Neutrophil (primary cell): ENCODE results near the gene TBX4.

Experiments
- H3K27ac ChIP-seq: fragments of 200-600 bp; sonication (generic); 2 replicates; pipeline ENCODE4 v1.5.1; 2016; ENCODE audit warnings: mild to moderate bottlenecking, moderate library complexity
- H3K27me3 ChIP-seq: fragments of 200-600 bp; sonication (generic); 2 replicates; pipeline ENCODE4 v1.6.0; 2016; ENCODE audit warnings: mild to moderate bottlenecking
- H3K36me3 ChIP-seq: fragments of 200-600 bp; sonication (generic); 2 replicates; pipeline ENCODE4 v1.5.1; 2017
- H3K4me1 ChIP-seq, 2 experiments: fragments of 200-600 bp in 1 of 2; sonication (generic) in 1 of 2; 1 replicate in 1 of 2; 2 replicates in 1 of 2; pipeline versions ENCODE4 v1.5.1 to v1.6.1; 2013 to 2016; ENCODE audit warnings: low read depth in 1 of 2, low read length in 1 of 2, mild to moderate bottlenecking in 1 of 2, moderate library complexity in 1 of 2; ENCODE audit not compliant: control insufficient read depth in 1 of 2, insufficient read depth in 1 of 2
- H3K4me3 ChIP-seq, 2 experiments: fragments of 200-600 bp in 1 of 2; sonication (generic) in 1 of 2; 1 replicate in 1 of 2; 2 replicates in 1 of 2; pipeline ENCODE4 v1.5.1; 2013 to 2016; ENCODE audit warnings: low read depth in 1 of 2, low read length in 1 of 2, mild to moderate bottlenecking in 1 of 2, moderate library complexity in 1 of 2
- H3K9me3 ChIP-seq: fragments of 200-600 bp; sonication (generic); 2 replicates; pipeline ENCODE4 v1.5.1; 2016
- TF ChIP-seq, protein P1 (sequence below): fragments of 200-600 bp; sonication (generic); IDR thresholded peaks from 2 replicates; pipeline ENCODE4 v1.5.1; 2016; ENCODE audit warnings: antibody characterized with exemption

TBX4 gene

DNA sequence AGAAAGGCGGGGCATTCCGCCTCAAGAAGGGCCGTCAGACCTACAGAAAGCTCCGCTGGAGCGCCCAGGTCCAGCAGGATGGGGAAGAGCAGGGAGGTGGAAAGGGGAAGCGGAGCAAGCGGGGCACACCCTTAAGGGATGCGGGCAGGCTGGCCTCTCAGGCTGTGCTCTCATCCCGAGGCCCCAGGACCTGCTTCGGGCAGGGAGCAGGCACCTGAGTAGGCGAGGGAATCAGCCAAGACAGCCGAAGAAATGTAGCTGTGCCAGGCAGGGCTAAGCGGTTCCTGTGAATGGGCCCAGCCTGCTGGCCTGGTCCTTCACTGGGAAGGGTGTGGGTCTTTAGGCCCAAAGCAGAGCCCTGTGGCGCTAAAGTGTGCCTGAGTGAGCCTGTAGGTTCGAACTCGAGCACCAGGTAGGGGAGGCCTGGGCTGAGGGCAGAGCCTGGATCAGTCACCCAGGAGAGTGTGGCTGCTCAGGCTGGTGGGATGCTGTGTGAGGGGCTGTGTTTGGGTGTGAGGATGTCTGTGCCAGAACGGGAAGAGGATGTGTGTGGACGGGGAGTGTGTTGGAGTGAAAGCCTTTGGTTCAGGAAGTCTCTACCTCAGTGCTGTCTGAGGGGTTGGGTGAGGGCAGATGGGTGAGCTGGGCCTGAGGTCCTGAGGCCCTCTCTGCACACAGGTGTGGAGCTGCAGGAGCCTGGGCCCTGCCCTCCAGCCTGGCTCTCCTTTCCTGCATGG, 3.3 kb downstream of the TBX4 start:
- no peaks in the 10 kb centered on the region for H3K36me3 ChIP-seq
- H3K4me1 ChIP-seq, result peaks cover 0 to 10% of the 10 kb centered on the region in 2 experiments
- no peak overlapping the region for H3K27ac ChIP-seq
- H3K9me3 ChIP-seq, result no peaks in the 10 kb centered on the region
- H3K27me3 ChIP-seq, result peaks cover 100% of the 10 kb centered on the region
- no peak overlapping the region for H3K4me3 ChIP-seq
- TF ChIP-seq, protein P1, sequence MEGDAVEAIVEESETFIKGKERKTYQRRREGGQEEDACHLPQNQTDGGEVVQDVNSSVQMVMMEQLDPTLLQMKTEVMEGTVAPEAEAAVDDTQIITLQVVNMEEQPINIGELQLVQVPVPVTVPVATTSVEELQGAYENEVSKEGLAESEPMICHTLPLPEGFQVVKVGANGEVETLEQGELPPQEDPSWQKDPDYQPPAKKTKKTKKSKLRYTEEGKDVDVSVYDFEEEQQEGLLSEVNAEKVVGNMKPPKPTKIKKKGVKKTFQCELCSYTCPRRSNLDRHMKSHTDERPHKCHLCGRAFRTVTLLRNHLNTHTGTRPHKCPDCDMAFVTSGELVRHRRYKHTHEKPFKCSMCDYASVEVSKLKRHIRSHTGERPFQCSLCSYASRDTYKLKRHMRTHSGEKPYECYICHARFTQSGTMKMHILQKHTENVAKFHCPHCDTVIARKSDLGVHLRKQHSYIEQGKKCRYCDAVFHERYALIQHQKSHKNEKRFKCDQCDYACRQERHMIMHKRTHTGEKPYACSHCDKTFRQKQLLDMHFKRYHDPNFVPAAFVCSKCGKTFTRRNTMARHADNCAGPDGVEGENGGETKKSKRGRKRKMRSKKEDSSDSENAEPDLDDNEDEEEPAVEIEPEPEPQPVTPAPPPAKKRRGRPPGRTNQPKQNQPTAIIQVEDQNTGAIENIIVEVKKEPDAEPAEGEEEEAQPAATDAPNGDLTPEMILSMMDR, result no peak

DNA sequence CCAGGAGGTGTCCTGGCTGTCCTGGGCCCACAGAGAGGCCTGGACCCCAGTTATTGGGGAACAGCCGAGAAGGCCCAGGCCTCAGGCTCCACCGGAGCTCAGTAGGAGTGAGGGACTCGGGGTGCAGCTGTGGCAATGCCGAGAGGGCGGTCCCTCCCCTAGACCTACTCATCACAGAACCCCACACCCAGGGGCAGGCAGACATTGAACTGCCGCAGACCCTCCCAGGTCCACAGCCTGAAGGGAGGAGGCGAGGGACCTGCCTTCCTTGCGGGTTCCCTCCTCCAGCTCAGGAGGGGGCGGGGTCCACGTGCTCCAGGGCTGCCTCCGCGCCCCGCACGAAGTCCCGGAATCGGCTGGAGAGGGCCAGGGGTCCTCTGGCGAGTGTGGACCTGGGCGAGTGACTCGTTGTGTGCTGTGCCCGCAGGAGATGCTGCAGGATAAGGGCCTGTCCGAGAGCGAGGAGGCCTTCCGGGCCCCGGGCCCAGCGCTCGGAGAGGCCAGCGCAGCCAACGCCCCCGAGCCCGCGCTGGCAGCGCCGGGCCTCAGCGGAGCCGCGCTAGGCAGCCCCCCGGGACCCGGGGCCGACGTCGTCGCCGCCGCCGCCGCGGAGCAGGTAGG, 3.9 kb downstream of the TBX4 start:
- Histone ChIP-seq H3K36me3 (no peaks in the 10 kb centered on the region), H3K9me3 (no peaks in the 10 kb centered on the region), H3K27me3 (peaks cover 100% of the 10 kb centered on the region), H3K4me3 (no peak overlapping the region), H3K4me1 (peaks cover 0 to 10% of the 10 kb centered on the region in 2 experiments), H3K27ac (no peak overlapping the region)
- TF ChIP-seq, protein P1, result no peak

DNA sequence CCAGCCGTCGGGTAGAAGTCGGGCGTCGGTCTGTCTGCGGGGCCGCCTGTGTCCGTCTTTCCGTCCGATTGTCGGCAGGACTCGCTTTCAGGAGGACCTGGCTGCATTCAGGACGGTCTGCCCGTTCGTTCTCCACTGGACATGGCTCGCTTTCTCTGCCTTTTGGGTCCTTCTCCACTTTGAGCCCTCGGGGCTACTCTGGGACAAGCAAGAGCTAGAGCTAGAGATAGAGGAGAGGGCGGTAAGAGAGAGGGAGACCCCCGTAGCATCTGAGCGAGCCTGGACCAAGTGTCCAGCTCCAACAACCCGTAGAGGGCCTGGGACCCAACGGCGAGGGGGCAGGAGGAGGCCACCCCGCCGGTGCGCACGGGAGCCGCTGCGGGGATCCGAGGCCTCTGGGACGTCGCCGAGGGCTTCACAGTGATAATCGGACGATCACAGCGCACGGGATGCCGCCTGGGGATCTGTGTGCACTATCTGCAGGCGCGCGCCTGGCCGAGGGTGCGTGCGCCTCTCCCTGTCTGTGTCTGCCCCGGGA, 4.5 kb downstream of the TBX4 start:
- no peaks in the 10 kb centered on the region for H3K36me3 ChIP-seq
- no peak overlapping the region for H3K27ac ChIP-seq
- H3K9me3 ChIP-seq, result no peaks in the 10 kb centered on the region
- H3K27me3 ChIP-seq, result peaks cover 100% of the 10 kb centered on the region
- TF ChIP-seq, protein P1, result no peak
- peaks cover 0 to 7% of the 10 kb centered on the region in 2 experiments for H3K4me1 ChIP-seq
- H3K4me3 ChIP-seq, result no peak overlapping the region

DNA sequence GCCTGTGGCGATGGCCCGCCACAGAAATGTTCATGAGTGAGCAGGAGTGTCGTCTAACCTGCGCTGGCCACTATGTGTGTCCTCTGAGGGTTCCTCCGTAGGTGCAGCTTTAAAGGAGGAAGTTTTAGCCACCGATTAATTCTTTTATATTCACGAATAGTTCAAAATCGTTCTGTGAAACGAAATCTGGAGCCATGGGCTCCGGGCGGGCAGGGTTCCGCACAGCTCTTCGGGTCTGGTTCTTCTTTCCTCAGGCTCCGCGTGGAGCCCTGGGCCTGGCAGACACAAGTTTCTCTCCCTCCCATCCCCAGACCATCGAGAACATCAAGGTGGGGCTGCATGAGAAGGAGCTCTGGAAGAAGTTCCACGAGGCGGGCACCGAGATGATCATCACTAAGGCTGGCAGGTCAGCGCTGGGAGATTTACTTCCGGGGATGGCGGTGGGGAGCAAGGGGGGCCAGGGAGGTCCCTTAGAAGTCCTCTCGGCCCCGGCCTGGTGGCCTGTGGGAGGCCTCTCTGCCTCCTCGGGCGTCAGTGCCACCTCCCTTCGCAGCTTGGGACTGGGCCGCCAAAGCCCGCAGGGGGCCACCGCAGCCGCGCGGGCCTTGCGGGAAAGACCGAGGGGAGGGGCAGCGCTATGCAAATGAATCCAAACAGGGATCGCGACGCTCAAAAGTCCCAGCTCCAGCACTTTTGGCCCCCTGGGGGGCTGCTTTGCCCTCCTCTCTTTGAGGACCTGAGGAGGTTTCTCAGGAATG, 5.2 kb downstream of the TBX4 start:
- TF ChIP-seq, protein P1, result no peak
- no peak overlapping the region for H3K27ac ChIP-seq
- peaks cover 100% of the 10 kb centered on the region for H3K27me3 ChIP-seq
- H3K36me3 ChIP-seq, result no peaks in the 10 kb centered on the region
- H3K4me1 ChIP-seq, result peaks cover 0 to under 1% of the 10 kb centered on the region in 2 experiments
- no peak overlapping the region for H3K4me3 ChIP-seq
- H3K9me3 ChIP-seq, result no peaks in the 10 kb centered on the region

DNA sequence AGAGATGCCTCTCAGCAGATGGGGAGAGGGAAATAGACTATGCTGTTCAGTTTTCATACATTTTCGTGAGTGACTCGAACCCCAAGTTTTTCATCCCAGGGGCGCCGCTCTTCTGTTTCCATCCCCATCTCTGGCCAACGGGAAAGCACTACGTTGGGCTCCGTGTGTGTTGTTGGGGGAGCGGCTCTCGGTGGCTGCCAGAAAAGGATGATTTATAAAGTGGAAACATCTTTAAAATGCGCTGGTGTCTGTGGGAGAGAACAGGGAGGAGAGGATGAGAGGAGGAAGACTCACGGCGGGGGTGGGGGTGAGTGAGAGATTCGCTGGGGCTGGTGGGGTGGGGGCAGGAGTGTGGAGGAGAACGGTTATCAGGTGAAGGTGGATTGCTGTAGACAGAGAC, 5.8 kb downstream of the TBX4 start:
- H3K4me1 ChIP-seq, result no peaks in the 10 kb centered on the region
- H3K36me3 ChIP-seq, result no peaks in the 10 kb centered on the region
- H3K4me3 ChIP-seq, result no peak overlapping the region
- H3K27ac ChIP-seq, result no peak overlapping the region
- TF ChIP-seq, protein P1, result no peak
- H3K27me3 ChIP-seq, result peaks cover 100% of the 10 kb centered on the region
- no peaks in the 10 kb centered on the region for H3K9me3 ChIP-seq
